ENCODE data around the gene KDM4B.
"Not testable (repeated sequence)": the region's sequence is repeated elsewhere in the genome, so short reads cannot be mapped to it uniquely, and the experiment has no call there.

Gene KDM4B

DNA sequence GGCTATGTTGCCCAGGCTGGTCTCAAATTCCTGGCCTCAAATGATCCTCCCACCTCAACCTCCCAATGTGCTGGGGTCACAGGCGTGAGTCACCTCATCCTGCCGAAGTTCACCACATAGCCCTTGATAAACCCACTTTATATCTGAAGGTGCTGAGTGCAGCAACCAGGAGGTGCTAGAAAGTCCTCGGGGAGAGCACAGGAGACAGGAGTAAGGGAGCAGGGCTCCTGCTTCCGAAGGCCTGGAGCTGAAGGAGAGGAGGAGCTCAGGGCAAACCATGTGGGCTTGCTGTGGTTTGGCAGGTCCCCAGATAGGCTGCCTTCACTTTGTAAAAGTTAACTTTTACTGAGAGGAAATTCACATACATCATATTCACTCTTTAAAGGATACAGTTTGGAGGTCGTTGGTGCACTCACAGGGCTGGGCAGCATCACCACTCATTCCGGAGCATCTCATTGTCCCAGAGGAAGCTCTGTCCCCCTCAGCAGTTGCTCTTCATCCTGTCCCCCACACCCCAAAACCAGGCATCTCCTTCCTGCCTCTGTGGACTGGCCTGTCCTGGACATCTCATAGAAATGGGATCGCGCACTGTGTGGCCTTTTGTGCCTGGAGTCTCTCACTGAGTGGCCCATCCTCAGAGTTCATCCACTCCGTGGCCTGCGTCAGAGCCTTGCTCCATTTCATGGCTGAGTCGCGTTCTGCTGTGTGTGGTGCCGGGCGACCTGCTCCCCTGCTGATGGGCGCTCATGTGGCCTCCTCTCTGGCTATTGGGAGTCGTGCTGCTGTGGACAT, 49.5 kb downstream of the KDM4B start:
- H3K36me3 ChIP-seq (ENCODE audit: control insufficient read depth, low read depth, low read length), result peaks cover 6% of the 10 kb centered on the region
- no peak overlapping the region for H3K4me3 ChIP-seq (ENCODE audit: low read length)
- H3K9ac ChIP-seq (ENCODE audit: low read length), result no peak overlapping the region
- H3K27ac ChIP-seq (ENCODE audit: low read length), result no peak overlapping the region
- no peaks in the 10 kb centered on the region for H3K9me3 ChIP-seq (ENCODE audit: control insufficient read depth, low read depth, low read length)
- no peaks in the 10 kb centered on the region for H3K4me1 ChIP-seq (ENCODE audit: control insufficient read depth, low read depth, low read length)
- no peaks in the 10 kb centered on the region for H3K27me3 ChIP-seq (ENCODE audit: control insufficient read depth, insufficient read depth, low read length)

DNA sequence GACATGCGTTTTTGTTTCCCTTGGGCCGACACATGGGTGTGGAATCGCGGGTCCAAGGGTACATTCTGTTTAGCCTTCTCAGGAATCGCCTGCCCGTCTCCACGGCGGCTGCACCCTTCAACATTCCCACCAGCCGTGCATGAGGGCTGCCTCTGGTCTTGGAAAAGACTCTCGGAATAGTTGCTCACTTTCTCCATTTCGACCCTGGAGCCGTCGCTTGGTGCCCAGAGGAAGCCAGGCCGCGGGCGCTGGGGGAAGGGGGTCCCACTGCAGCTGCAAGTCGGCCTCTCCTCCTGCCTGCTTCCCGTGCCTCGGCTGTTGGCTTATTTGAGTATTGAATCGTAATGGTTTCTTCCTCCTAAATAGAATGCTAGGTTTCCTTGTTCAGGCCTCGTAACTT, 51.5 kb downstream of the KDM4B start:
- Histone ChIP-seq H3K4me1 (ENCODE audit: control insufficient read depth, low read depth, low read length) (no peaks in the 10 kb centered on the region), H3K27ac (ENCODE audit: low read length) (no peak overlapping the region), H3K27me3 (ENCODE audit: control insufficient read depth, insufficient read depth, low read length) (no peaks in the 10 kb centered on the region), H3K4me3 (ENCODE audit: low read length) (no peak overlapping the region), H3K9ac (ENCODE audit: low read length) (no peak overlapping the region), H3K36me3 (ENCODE audit: control insufficient read depth, low read depth, low read length) (peaks cover 6% of the 10 kb centered on the region), H3K9me3 (ENCODE audit: control insufficient read depth, low read depth, low read length) (no peaks in the 10 kb centered on the region)

DNA sequence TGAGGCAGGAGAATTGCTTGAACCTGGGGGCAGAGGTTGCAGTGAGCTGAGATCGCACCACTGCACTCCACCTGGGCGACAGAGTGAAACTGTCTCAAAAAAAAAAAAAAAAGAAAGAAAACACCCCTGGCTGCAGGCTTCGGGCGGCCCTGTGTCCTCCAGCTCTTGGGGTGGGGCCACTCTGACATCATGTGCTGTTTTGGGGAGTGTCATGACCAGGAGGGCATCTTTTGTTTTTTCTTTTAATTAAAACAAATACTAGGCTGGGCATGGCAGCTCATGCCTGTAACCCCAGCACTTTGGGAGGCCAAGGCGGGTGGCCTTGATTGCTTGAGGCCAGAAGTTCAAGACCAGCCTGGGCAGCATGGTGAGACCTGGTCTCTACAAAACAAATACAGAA, 52.1 kb downstream of the KDM4B start:
- no peak overlapping the region for H3K4me3 ChIP-seq (ENCODE audit: low read length)
- H3K27me3 ChIP-seq (ENCODE audit: control insufficient read depth, insufficient read depth, low read length), result no peaks in the 10 kb centered on the region
- H3K27ac ChIP-seq (ENCODE audit: low read length), result no peak overlapping the region
- H3K4me1 ChIP-seq (ENCODE audit: control insufficient read depth, low read depth, low read length), result no peaks in the 10 kb centered on the region
- no peak overlapping the region for H3K9ac ChIP-seq (ENCODE audit: low read length)
- H3K9me3 ChIP-seq (ENCODE audit: control insufficient read depth, low read depth, low read length), result no peaks in the 10 kb centered on the region
- H3K36me3 ChIP-seq (ENCODE audit: control insufficient read depth, low read depth, low read length), result peaks cover 6% of the 10 kb centered on the region

- H3K27me3 ChIP-seq (ENCODE audit: control insufficient read depth, insufficient read depth, low read length), result no peaks in the 10 kb centered on the region
- H3K9ac ChIP-seq (ENCODE audit: low read length), result no peak overlapping the region
- no peaks in the 10 kb centered on the region for H3K9me3 ChIP-seq (ENCODE audit: control insufficient read depth, low read depth, low read length)
- H3K27ac ChIP-seq (ENCODE audit: low read length), result no peak overlapping the region
- no peaks in the 10 kb centered on the region for H3K4me1 ChIP-seq (ENCODE audit: control insufficient read depth, low read depth, low read length)
- no peak overlapping the region for H3K4me3 ChIP-seq (ENCODE audit: low read length)
- peaks cover 6% of the 10 kb centered on the region for H3K36me3 ChIP-seq (ENCODE audit: control insufficient read depth, low read depth, low read length)
Observed at GRCh38 chr19:5022066-5022860, 53.4 kb downstream of the KDM4B start.

GRCh38 chr19:5023128-5023571, 54.2 kb downstream of the KDM4B start:
- Histone ChIP-seq H3K9ac (ENCODE audit: low read length) (no peak overlapping the region), H3K27ac (ENCODE audit: low read length) (no peak overlapping the region)

DNA sequence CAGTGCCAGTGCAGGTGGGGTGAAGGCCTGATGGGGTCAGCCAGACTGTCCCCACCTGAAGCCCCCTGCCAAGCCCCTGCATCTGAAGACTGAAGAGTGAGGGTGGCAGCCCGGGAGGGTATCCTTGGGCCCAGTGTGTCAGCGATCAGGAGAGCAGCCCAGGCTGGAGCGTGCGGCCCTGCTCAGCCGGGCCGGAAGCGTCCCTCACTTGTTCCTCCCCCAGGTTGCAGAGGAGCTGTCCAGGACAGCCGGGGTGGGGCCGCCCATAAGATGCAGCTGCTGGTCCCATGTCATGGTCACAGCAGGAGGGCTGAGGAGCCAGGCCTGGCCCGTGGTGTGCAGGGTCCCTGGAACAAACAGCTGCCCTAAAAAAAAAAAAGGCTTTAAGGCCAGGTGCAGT, 55.4 kb downstream of the KDM4B start:
- no peaks in the 10 kb centered on the region for H3K9me3 ChIP-seq (ENCODE audit: control insufficient read depth, low read depth, low read length)
- H3K27ac ChIP-seq (ENCODE audit: low read length), result no peak overlapping the region
- no peaks in the 10 kb centered on the region for H3K4me1 ChIP-seq (ENCODE audit: control insufficient read depth, low read depth, low read length)
- H3K4me3 ChIP-seq (ENCODE audit: low read length), result no peak overlapping the region
- no peaks in the 10 kb centered on the region for H3K27me3 ChIP-seq (ENCODE audit: control insufficient read depth, insufficient read depth, low read length)
- no peaks in the 10 kb centered on the region for H3K36me3 ChIP-seq (ENCODE audit: control insufficient read depth, low read depth, low read length)
- no peak overlapping the region for H3K9ac ChIP-seq (ENCODE audit: low read length)

More at GRCh38 chr19:5023128-5023571, 54.2 kb downstream of the KDM4B start:
- no peaks in the 10 kb centered on the region for H3K9me3 ChIP-seq (ENCODE audit: control insufficient read depth, low read depth, low read length)
- no peak overlapping the region for H3K4me3 ChIP-seq (ENCODE audit: low read length)
- no peaks in the 10 kb centered on the region for H3K27me3 ChIP-seq (ENCODE audit: control insufficient read depth, insufficient read depth, low read length)
- peaks cover 6% of the 10 kb centered on the region for H3K36me3 ChIP-seq (ENCODE audit: control insufficient read depth, low read depth, low read length)
- H3K4me1 ChIP-seq (ENCODE audit: control insufficient read depth, low read depth, low read length), result no peaks in the 10 kb centered on the region

DNA sequence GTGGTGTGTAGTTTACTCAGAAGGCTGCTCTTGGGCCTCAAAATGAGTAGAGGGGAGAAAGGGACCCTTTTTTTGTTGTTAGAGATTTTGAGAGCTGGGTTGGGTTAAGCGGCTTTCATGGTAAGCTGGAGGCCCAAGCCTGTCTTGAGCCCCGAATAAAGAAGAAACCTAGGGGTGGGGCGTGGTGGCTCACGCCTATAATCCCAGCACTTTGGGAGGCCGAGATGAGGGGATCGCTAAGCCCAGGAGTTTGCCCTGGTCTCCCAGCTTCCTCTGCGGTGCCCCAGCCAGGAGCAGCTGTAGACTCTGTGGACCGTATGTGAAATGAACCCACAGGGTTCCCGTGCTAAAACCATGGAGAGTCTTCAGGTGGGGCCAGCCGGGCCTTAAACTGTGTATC, 56.1 kb downstream of the KDM4B start:
- H3K9me3 ChIP-seq (ENCODE audit: control insufficient read depth, low read depth, low read length), result no peaks in the 10 kb centered on the region
- no peak overlapping the region for H3K27ac ChIP-seq (ENCODE audit: low read length)
- no peaks in the 10 kb centered on the region for H3K36me3 ChIP-seq (ENCODE audit: control insufficient read depth, low read depth, low read length)
- H3K9ac ChIP-seq (ENCODE audit: low read length), result no peak overlapping the region
- H3K4me1 ChIP-seq (ENCODE audit: control insufficient read depth, low read depth, low read length), result no peaks in the 10 kb centered on the region
- no peak overlapping the region for H3K4me3 ChIP-seq (ENCODE audit: low read length)
- H3K27me3 ChIP-seq (ENCODE audit: control insufficient read depth, insufficient read depth, low read length), result no peaks in the 10 kb centered on the region

GRCh38 chr19:5026706-5027273, 57.9 kb downstream of the KDM4B start:
- H3K4me3 ChIP-seq (ENCODE audit: low read length), result no peak overlapping the region
- H3K36me3 ChIP-seq (ENCODE audit: control insufficient read depth, low read depth, low read length), result no peaks in the 10 kb centered on the region
- no peaks in the 10 kb centered on the region for H3K9me3 ChIP-seq (ENCODE audit: control insufficient read depth, low read depth, low read length)
- H3K4me1 ChIP-seq (ENCODE audit: control insufficient read depth, low read depth, low read length), result peaks cover 4% of the 10 kb centered on the region
- H3K27me3 ChIP-seq (ENCODE audit: control insufficient read depth, insufficient read depth, low read length), result no peaks in the 10 kb centered on the region
- no peak overlapping the region for H3K9ac ChIP-seq (ENCODE audit: low read length)
- H3K27ac ChIP-seq (ENCODE audit: low read length), result no peak overlapping the region

GRCh38 chr19:5028229-5028886, 59.4 kb downstream of the KDM4B start:
- Histone ChIP-seq H3K4me1 (ENCODE audit: control insufficient read depth, low read depth, low read length) (peaks cover 4% of the 10 kb centered on the region), H3K36me3 (ENCODE audit: control insufficient read depth, low read depth, low read length) (no peaks in the 10 kb centered on the region), H3K9me3 (ENCODE audit: control insufficient read depth, low read depth, low read length) (no peaks in the 10 kb centered on the region), H3K4me3 (ENCODE audit: low read length) (no peak overlapping the region), H3K9ac (ENCODE audit: low read length) (no peak overlapping the region), H3K27ac (ENCODE audit: low read length) (no peak overlapping the region), H3K27me3 (ENCODE audit: control insufficient read depth, insufficient read depth, low read length) (no peaks in the 10 kb centered on the region)

DNA sequence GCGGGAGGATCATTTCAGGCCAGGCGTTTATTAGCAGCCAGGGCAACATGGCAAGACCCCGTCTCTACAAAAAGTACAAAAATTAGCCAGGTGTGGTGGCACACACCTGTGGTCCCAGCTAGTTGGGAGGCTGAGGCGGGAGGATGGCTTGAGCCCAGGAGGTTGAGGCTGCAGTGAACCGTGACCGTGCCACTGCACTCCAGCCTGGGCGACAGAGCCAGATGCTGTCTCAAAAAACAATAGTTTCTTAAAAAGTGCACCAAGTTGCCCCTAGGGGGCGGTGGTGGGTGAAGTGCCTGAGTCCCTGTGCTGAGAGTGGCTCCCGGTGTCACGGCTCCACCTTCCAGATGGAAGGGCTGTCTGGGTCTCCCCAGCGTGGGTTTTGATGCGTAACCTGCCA, 60.7 kb downstream of the KDM4B start:
- H3K4me3 ChIP-seq (ENCODE audit: low read length); H3K9me3 ChIP-seq (ENCODE audit: control insufficient read depth, low read depth, low read length); H3K36me3 ChIP-seq (ENCODE audit: control insufficient read depth, low read depth, low read length); H3K27ac ChIP-seq (ENCODE audit: low read length); H3K9ac ChIP-seq (ENCODE audit: low read length); H3K27me3 ChIP-seq (ENCODE audit: control insufficient read depth, insufficient read depth, low read length); H3K4me1 ChIP-seq (ENCODE audit: control insufficient read depth, low read depth, low read length): not testable (repeated sequence)

- H3K4me3 ChIP-seq (ENCODE audit: low read length), result no peak overlapping the region
- H3K27ac ChIP-seq (ENCODE audit: low read length), result no peak overlapping the region
- no peaks in the 10 kb centered on the region for H3K9me3 ChIP-seq (ENCODE audit: control insufficient read depth, low read depth, low read length)
- H3K4me1 ChIP-seq (ENCODE audit: control insufficient read depth, low read depth, low read length), result peaks cover 4% of the 10 kb centered on the region
- H3K27me3 ChIP-seq (ENCODE audit: control insufficient read depth, insufficient read depth, low read length), result no peaks in the 10 kb centered on the region
- no peak overlapping the region for H3K9ac ChIP-seq (ENCODE audit: low read length)
- H3K36me3 ChIP-seq (ENCODE audit: control insufficient read depth, low read depth, low read length), result no peaks in the 10 kb centered on the region
Observed at GRCh38 chr19:5030136-5030820, 61.4 kb downstream of the KDM4B start.
